Effector memory CD8-positive, alpha-beta T cell (primary cell): ENCODE results near the gene AFAP1.

Source experiments
- ATAC-seq: fragments of 150-1000 bp; cut with Tn5 transposase; replicated peaks from 2 replicates; pipeline ENCODE4 v1.10.0; 2021; ENCODE audit warnings: mild to moderate bottlenecking, moderate library complexity
- DNase-seq, 3 experiments: peaks; one replicate each; pipeline ENCODE4 v3.0.0; 2021
- H3K27ac Mint-ChIP-seq, 2 donors: one replicate each; pipeline ENCODE4 v1.8.0; 2022; ENCODE audit warnings: mild to moderate bottlenecking in 2 of 2, mixed read lengths in 2 of 2, moderate library complexity in 2 of 2
- H3K27me3 Mint-ChIP-seq, 2 donors: one replicate each; pipeline ENCODE4 v1.8.0; 2022; ENCODE audit warnings: mixed read lengths in 2 of 2
- H3K36me3 Mint-ChIP-seq: one replicate; pipeline ENCODE4 v1.8.0; 2022; ENCODE audit warnings: mild to moderate bottlenecking, moderate library complexity, mixed read lengths; ENCODE audit not compliant: insufficient read depth
- H3K4me1 Mint-ChIP-seq, 2 donors: one replicate each; pipeline ENCODE4 v1.8.0; 2022; ENCODE audit warnings: low read depth in 2 of 2, mixed read lengths in 2 of 2
- H3K4me3 Mint-ChIP-seq, 2 donors: one replicate each; pipeline ENCODE4 v1.8.0; 2022; ENCODE audit warnings: mild to moderate bottlenecking in 2 of 2, mixed read lengths in 2 of 2, moderate library complexity in 2 of 2
- H3K9me3 Mint-ChIP-seq, 2 donors: one replicate each; pipeline ENCODE4 v1.8.0; 2022; ENCODE audit warnings: mixed read lengths in 2 of 2

AFAP1 gene

GRCh38 chr4:7978489-7978888 is 38.8 kb upstream of the AFAP1 start:
- no peak for DNase-seq
- H3K27me3 Mint-ChIP-seq, result no peaks in the 10 kb centered on the region
- H3K4me1 Mint-ChIP-seq, result peaks cover 12 to 13% of the 10 kb centered on the region in 2 donors
- H3K27ac Mint-ChIP-seq, result peak overlapping the region in 1 of 2 donors; percentile 79
- no peaks in the 10 kb centered on the region for H3K9me3 Mint-ChIP-seq
- H3K36me3 Mint-ChIP-seq, result peaks cover 3% of the 10 kb centered on the region
- ATAC-seq, result no peak
- H3K4me3 Mint-ChIP-seq, result no peak overlapping the region

DNA sequence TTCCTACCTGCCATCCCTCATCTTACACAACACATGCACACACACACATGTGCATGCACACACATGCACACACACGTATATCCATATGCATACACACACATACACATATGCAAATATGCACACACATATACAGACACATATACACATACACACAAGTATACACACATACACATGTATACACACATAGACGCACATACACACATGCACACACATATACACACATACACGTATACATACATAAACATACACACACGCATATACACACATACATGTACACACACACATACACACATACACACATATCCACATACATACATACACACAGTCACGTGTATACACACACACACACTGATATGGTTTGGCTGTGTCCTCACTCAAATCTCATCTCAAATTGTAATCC is 37.0 kb upstream of the AFAP1 start:
- no peaks in the 10 kb centered on the region for H3K9me3 Mint-ChIP-seq
- ATAC-seq, result no peak
- H3K4me3 Mint-ChIP-seq, result no peak overlapping the region
- H3K4me1 Mint-ChIP-seq, result peaks cover 23 to 29% of the 10 kb centered on the region in 2 donors
- H3K27me3 Mint-ChIP-seq, result no peaks in the 10 kb centered on the region
- DNase-seq, result no peak
- peaks cover 12% of the 10 kb centered on the region for H3K36me3 Mint-ChIP-seq
- H3K27ac Mint-ChIP-seq, result peak overlapping the region in 1 of 2 donors; percentile 64

- Mint-ChIP-seq H3K36me3 (peaks cover 17% of the 10 kb centered on the region), H3K4me1 (peaks cover 26 to 35% of the 10 kb centered on the region in 2 donors)
Observed at GRCh38 chr4:7976025-7976424, 36.4 kb upstream of the AFAP1 start.

DNA sequence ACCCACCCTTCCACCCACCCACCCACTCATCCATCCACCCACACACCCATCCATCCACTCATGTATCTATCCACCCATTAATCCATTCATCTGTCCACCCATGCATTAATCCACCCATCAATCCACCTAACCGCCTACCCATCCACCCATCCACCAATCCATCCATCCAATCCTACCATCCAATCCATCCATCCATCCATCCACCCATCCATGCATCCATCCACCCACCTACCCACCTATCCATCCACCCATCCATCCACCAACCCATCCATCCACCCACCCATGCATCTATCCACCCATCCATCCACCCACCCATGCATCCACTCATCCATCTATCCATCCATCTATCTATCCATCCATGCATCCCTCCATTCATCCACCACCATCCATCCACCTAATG is 34.8 kb upstream of the AFAP1 start:
- no peaks in the 10 kb centered on the region for H3K27me3 Mint-ChIP-seq
- peak overlapping the region in 1 of 2 donors; percentile 99 for H3K27ac Mint-ChIP-seq
- H3K9me3 Mint-ChIP-seq, result no peaks in the 10 kb centered on the region
- H3K4me1 Mint-ChIP-seq, result peaks cover 38 to 51% of the 10 kb centered on the region in 2 donors
- ATAC-seq (no peak), DNase-seq (no peak)
- peaks cover 29% of the 10 kb centered on the region for H3K36me3 Mint-ChIP-seq
- H3K4me3 Mint-ChIP-seq, result peak overlapping the region in 1 of 2 donors; percentile 18

More at GRCh38 chr4:7976025-7976424, 36.4 kb upstream of the AFAP1 start:
- Mint-ChIP-seq H3K4me3 (no peak overlapping the region), H3K9me3 (no peaks in the 10 kb centered on the region), H3K27me3 (no peaks in the 10 kb centered on the region), H3K27ac (peak overlapping the region in 1 of 2 donors; percentile 64)
- DNase-seq (no peak), ATAC-seq (no peak)

DNA sequence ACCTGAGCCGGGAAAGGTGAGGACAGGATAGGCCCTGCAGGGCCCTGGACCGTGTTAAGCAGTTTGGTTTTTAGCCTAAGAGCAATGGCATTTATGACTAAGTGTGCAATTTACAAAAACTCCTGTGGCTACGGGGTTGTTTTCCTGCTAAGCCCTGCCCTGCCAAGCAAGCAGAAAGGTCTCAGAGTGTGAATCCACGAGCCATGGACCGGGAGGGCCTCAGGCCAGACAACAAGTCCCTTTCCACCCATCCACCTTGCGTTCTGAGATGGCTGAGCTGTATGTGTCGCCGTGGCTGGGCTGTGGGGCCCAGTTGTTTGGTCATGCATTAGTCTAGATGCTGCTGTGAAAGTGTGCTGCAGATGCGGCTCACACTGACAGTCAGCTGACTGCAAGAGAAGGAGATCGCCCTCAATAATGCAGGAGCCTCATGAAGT is 33.9 kb upstream of the AFAP1 start:
- ATAC-seq, result peak; percentile 10
- no peaks in the 10 kb centered on the region for H3K9me3 Mint-ChIP-seq
- peak overlapping the region; percentile 98 to 99 for H3K27ac Mint-ChIP-seq
- H3K36me3 Mint-ChIP-seq, result peaks cover 37% of the 10 kb centered on the region
- no peak for DNase-seq
- peak overlapping the region; percentile 92 to 94 for H3K4me3 Mint-ChIP-seq
- no peaks in the 10 kb centered on the region for H3K27me3 Mint-ChIP-seq
- peaks cover 43 to 57% of the 10 kb centered on the region in 2 donors for H3K4me1 Mint-ChIP-seq

GRCh38 chr4:7971881-7972500 is 32.3 kb upstream of the AFAP1 start:
- ATAC-seq, result no peak
- Mint-ChIP-seq H3K4me1 (peaks cover 52 to 72% of the 10 kb centered on the region in 2 donors), H3K4me3 (peak overlapping the region; percentile 92 to 94), H3K9me3 (no peaks in the 10 kb centered on the region), H3K27ac (peak overlapping the region; percentile 98 to 99), H3K27me3 (no peaks in the 10 kb centered on the region), H3K36me3 (peaks cover 37% of the 10 kb centered on the region)
- no peak for DNase-seq

GRCh38 chr4:7971159-7971631 is 31.5 kb upstream of the AFAP1 start:
- peaks cover 37% of the 10 kb centered on the region for H3K36me3 Mint-ChIP-seq
- H3K9me3 Mint-ChIP-seq, result no peaks in the 10 kb centered on the region
- no peaks in the 10 kb centered on the region for H3K27me3 Mint-ChIP-seq
- DNase-seq, result no peak
- ATAC-seq, result no peak
- H3K27ac Mint-ChIP-seq, result peak overlapping the region; percentile 98 to 99
- peak overlapping the region; percentile 92 to 94 for H3K4me3 Mint-ChIP-seq
- peaks cover 53 to 74% of the 10 kb centered on the region in 2 donors for H3K4me1 Mint-ChIP-seq

DNA sequence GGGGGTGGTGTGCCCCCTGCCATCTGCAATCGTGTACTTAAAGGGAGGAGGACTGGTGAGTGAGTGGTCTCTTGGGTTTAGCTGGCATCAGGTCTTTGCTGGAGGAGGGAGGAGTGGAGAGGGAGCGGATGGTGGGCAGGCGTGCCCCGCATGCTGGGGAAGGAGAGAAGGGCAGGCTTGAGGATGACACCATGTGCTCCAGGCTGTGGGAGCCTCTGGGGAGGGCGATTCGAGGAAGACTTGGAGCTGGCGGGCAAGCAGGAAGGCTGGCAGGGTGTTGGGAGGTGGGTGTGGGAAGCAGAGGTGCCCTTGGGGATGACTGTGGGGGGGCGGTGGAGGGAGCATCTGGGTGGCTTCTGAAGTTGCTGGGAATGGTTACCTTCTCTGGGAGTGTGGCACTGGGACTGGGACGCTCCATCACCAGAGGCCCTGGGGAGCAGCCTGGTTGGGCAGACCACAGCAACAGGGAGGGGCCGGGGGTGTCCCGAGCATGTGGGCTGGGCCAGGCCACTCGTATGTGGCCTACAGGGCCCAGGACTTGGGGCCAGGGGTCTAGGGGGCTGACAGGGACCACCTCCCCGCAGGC is 30.8 kb upstream of the AFAP1 start:
- Mint-ChIP-seq H3K9me3 (no peaks in the 10 kb centered on the region), H3K27me3 (no peaks in the 10 kb centered on the region), H3K27ac (peak overlapping the region; percentile 98 to 99), H3K36me3 (peaks cover 37% of the 10 kb centered on the region), H3K4me1 (peaks cover 57 to 78% of the 10 kb centered on the region in 2 donors), H3K4me3 (peak overlapping the region; percentile 92 to 94)
- DNase-seq, result no peak
- ATAC-seq, result no peak

DNA sequence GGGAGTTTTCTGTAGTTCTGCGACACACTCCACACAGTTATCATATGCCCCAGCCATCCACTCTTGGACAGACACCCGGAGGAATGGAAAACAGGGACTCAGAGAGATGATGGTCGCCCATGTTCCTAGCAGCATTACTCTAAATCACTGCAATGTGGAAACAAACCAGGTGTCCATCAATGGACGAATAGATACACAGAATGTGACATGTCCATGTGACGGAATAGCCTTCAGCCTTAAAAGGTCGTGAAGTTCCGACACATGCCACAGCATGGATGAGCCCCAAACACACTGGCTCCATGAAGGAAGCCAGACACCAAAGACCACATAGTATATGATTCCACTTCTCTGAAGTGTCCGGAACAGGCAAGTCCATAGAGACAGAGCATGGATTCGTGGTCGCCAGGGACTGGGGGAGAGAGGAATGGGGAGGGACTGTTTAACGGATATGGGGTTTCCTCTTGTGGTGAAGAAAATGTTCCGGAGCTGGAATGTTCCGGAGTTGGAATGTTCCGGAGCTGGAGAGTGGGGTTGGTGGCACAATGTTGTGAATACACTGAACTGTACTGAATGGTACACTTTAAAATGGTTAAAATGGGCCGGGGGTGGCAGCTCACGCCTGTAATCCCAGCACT is 28.7 kb upstream of the AFAP1 start:
- Mint-ChIP-seq H3K27ac (peak overlapping the region; percentile 98 to 99), H3K4me3 (peak overlapping the region; percentile 42 to 56), H3K36me3 (peaks cover 41% of the 10 kb centered on the region), H3K27me3 (no peaks in the 10 kb centered on the region), H3K9me3 (no peaks in the 10 kb centered on the region), H3K4me1 (peaks cover 66 to 80% of the 10 kb centered on the region in 2 donors)
- no peak for DNase-seq
- no peak for ATAC-seq

GRCh38 chr4:7967501-7968261 is 28.0 kb upstream of the AFAP1 start:
- no peaks in the 10 kb centered on the region for H3K9me3 Mint-ChIP-seq
- peaks cover 66 to 76% of the 10 kb centered on the region in 2 donors for H3K4me1 Mint-ChIP-seq
- peak overlapping the region; percentile 42 to 56 for H3K4me3 Mint-ChIP-seq
- H3K27ac Mint-ChIP-seq, result peak overlapping the region; percentile 98 to 99
- DNase-seq (no peak), ATAC-seq (peak; percentile 11)
- no peaks in the 10 kb centered on the region for H3K27me3 Mint-ChIP-seq
- H3K36me3 Mint-ChIP-seq, result peaks cover 35% of the 10 kb centered on the region

- no peak for DNase-seq
- Mint-ChIP-seq H3K4me3 (peak overlapping the region; percentile 42 to 56), H3K4me1 (peaks cover 60 to 72% of the 10 kb centered on the region in 2 donors), H3K27me3 (no peaks in the 10 kb centered on the region), H3K36me3 (peaks cover 35% of the 10 kb centered on the region), H3K27ac (peak overlapping the region; percentile 98 to 99), H3K9me3 (no peaks in the 10 kb centered on the region)
- no peak for ATAC-seq
Observed at GRCh38 chr4:7967063-7967440, 27.4 kb upstream of the AFAP1 start.

DNA sequence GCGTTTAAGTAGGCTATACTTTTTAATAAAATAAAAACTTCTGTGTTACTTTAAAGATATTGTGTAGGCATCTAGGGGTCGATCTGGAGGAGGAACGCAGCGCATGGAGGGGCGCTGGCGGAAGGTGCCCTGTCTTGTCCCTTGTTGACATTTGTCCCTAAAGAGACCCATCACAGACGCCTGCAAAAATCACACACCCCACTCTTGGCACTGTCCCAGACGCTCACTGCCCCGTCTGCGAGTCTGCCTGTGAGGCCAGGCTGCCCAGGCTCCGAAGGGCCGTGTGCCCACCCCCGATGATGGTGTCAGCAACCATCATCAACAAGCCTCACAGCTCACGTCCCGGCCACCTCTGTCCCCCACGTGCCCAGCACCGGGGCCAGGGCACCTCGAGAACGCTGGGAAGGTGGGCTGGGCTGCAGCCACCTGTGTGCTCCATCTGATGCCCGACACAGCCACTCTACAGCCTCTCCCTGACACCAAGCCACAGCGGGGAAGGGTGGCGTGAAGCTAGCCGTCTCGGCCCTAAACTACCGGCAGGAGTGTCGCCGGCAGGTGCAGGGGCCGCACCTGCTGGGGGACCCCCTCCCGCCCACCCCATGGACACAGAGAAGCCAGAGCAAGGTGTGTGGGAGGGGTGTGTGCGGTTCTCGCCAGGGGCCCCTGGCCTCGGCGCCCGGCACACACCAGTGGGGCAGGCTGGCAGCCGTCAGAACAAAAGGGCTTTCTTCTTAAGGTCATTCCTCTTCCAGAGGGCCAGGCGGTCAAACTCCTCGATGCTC is 26.8 kb upstream of the AFAP1 start:
- peak overlapping the region; percentile 98 to 99 for H3K27ac Mint-ChIP-seq
- peaks cover 55 to 68% of the 10 kb centered on the region in 2 donors for H3K4me1 Mint-ChIP-seq
- peaks cover 32% of the 10 kb centered on the region for H3K36me3 Mint-ChIP-seq
- H3K9me3 Mint-ChIP-seq, result no peaks in the 10 kb centered on the region
- ATAC-seq (no peak), DNase-seq (no peak)
- H3K4me3 Mint-ChIP-seq, result peak overlapping the region in 1 of 2 donors; percentile 42
- H3K27me3 Mint-ChIP-seq, result no peaks in the 10 kb centered on the region
